SJCRH30 (cell line): Measurements from ENCODE around the gene BCAP29. TPM values are rescaled to one million over a fixed set of nuclear protein-coding genes. Genes with fewer than 3 reads are reported as not detected.
"Not testable (repeated sequence)": the region's sequence is repeated elsewhere in the genome, so short reads cannot be mapped to it uniquely, and the experiment has no call there.

ENCODE experiments used
- DNase-seq, 2 experiments: peaks; one replicate each; pipeline ENCODE4 v3.0.0-alpha.2; 2015 to 2020
- H3K27ac ChIP-seq: fragments of 250-450 bp; sonication (Bioruptor Pico); 2 replicates; pipeline ENCODE4 v1.5.1; 2020; ENCODE audit warnings: mild to moderate bottlenecking, moderate library complexity
- H3K27me3 ChIP-seq: fragments of 250-450 bp; sonication (Bioruptor Pico); 2 replicates; pipeline ENCODE4 v1.5.1; 2020; ENCODE audit warnings: mild to moderate bottlenecking, moderate library complexity
- H3K36me3 ChIP-seq: fragments of 250-450 bp; sonication (Bioruptor Pico); 2 replicates; pipeline ENCODE4 v1.5.1; 2020; ENCODE audit warnings: mild to moderate bottlenecking, moderate library complexity
- H3K4me1 ChIP-seq: fragments of 250-450 bp; sonication (Bioruptor Pico); 2 replicates; pipeline ENCODE4 v1.5.1; 2020; ENCODE audit warnings: mild to moderate bottlenecking, moderate library complexity
- H3K4me3 ChIP-seq: fragments of 250-450 bp; sonication (Bioruptor Pico); 2 replicates; pipeline ENCODE4 v1.5.1; 2020; ENCODE audit warnings: mild to moderate bottlenecking, moderate library complexity
- H3K9me3 ChIP-seq: fragments of 250-450 bp; sonication (Bioruptor Pico); replicated peaks from 2 replicates; pipeline ENCODE4 v1.5.1; 2020; ENCODE audit warnings: mild to moderate bottlenecking, moderate library complexity
- total RNA-seq: library from RNA; depleted of rRNA; stranded (reverse); fragments of >200 nt; shearing (Covaris generic); gene quantifications from 2 replicates; pipeline ENCODE4 v1.2.3, GENCODE V29; 2014

The BCAP29 gene
- total RNA-seq, 1 experiment from 2014 or later = 66.8 TPM

GRCh38 chr7:107622894-107623293 is 42.8 kb downstream of the BCAP29 start:
- no peak for DNase-seq
- Histone ChIP-seq H3K4me1 (no peaks in the 10 kb centered on the region), H3K27me3 (no peaks in the 10 kb centered on the region), H3K9me3 (no peaks in the 10 kb centered on the region; the same call in 1 of the 2 replicates), H3K4me3 (no peak overlapping the region), H3K27ac (no peak overlapping the region), H3K36me3 (peaks cover 7% of the 10 kb centered on the region; the same call in 1 of the 2 replicates)

GRCh38 chr7:107627002-107627401 is 47.0 kb downstream of the BCAP29 start:
- Histone ChIP-seq H3K27ac (no peak overlapping the region), H3K4me3 (no peak overlapping the region), H3K4me1 (no peaks in the 10 kb centered on the region), H3K9me3 (no peaks in the 10 kb centered on the region; the same call in 1 of the 2 replicates), H3K27me3 (no peaks in the 10 kb centered on the region), H3K36me3 (no peaks in the 10 kb centered on the region)
- no peak for DNase-seq

GRCh38 chr7:107628461-107629064 is 48.5 kb downstream of the BCAP29 start:
- H3K27ac ChIP-seq = no peak overlapping the region
- no peak overlapping the region for H3K4me3 ChIP-seq
- no peaks in the 10 kb centered on the region for H3K4me1 ChIP-seq
- DNase-seq = no peak
- no peaks in the 10 kb centered on the region; the same call in 1 of the 2 replicates for H3K9me3 ChIP-seq
- no peaks in the 10 kb centered on the region for H3K36me3 ChIP-seq
- H3K27me3 ChIP-seq = no peaks in the 10 kb centered on the region

GRCh38 chr7:107630342-107630741 is 50.3 kb downstream of the BCAP29 start:
- no peak overlapping the region for H3K4me3 ChIP-seq
- no peaks in the 10 kb centered on the region; the same call in 1 of the 2 replicates for H3K9me3 ChIP-seq
- no peaks in the 10 kb centered on the region for H3K36me3 ChIP-seq
- H3K27ac ChIP-seq = no peak overlapping the region
- no peaks in the 10 kb centered on the region for H3K4me1 ChIP-seq
- DNase-seq = no peak
- H3K27me3 ChIP-seq = no peaks in the 10 kb centered on the region

GRCh38 chr7:107631588-107632491 is 51.8 kb downstream of the BCAP29 start:
- H3K27me3 ChIP-seq = no peaks in the 10 kb centered on the region
- no peaks in the 10 kb centered on the region for H3K36me3 ChIP-seq
- H3K4me3 ChIP-seq = no peak overlapping the region
- H3K9me3 ChIP-seq = no peaks in the 10 kb centered on the region; the same call in 1 of the 2 replicates
- H3K4me1 ChIP-seq = no peaks in the 10 kb centered on the region
- H3K27ac ChIP-seq = no peak overlapping the region
- DNase-seq = no peak

GRCh38 chr7:107632492-107632865 is 52.4 kb downstream of the BCAP29 start:
- Histone ChIP-seq H3K27me3 (no peaks in the 10 kb centered on the region), H3K9me3 (no peaks in the 10 kb centered on the region; the same call in 1 of the 2 replicates), H3K27ac (no peak overlapping the region), H3K4me1 (no peaks in the 10 kb centered on the region), H3K36me3 (no peaks in the 10 kb centered on the region), H3K4me3 (no peak overlapping the region)
- no peak for DNase-seq

- H3K36me3 ChIP-seq = no peaks in the 10 kb centered on the region
- DNase-seq = no peak
- no peak overlapping the region for H3K27ac ChIP-seq
- no peak overlapping the region for H3K4me3 ChIP-seq
- H3K27me3 ChIP-seq = no peaks in the 10 kb centered on the region
- H3K9me3 ChIP-seq = no peaks in the 10 kb centered on the region; the same call in none of the 2 replicates
- no peaks in the 10 kb centered on the region for H3K4me1 ChIP-seq
These were observed 58.5 kb downstream of the BCAP29 start for GRCh38 chr7:107638594-107638993.

GRCh38 chr7:107639070-107639469 is 59.0 kb downstream of the BCAP29 start:
- not testable (repeated sequence) for H3K27ac ChIP-seq

GRCh38 chr7:107641676-107642075 is 61.6 kb downstream of the BCAP29 start:
- Histone ChIP-seq H3K4me1 (no peaks in the 10 kb centered on the region), H3K27ac (no peak overlapping the region), H3K27me3 (no peaks in the 10 kb centered on the region), H3K9me3 (no peaks in the 10 kb centered on the region; the same call in none of the 2 replicates), H3K36me3 (no peaks in the 10 kb centered on the region), H3K4me3 (no peak overlapping the region)
- no peak for DNase-seq

More at GRCh38 chr7:107639070-107639469, 59.0 kb downstream of the BCAP29 start:
- not testable (repeated sequence) for H3K9me3 ChIP-seq, H3K27me3 ChIP-seq, H3K4me1 ChIP-seq, H3K4me3 ChIP-seq, H3K36me3 ChIP-seq, DNase-seq

GRCh38 chr7:107642501-107642900 is 62.5 kb downstream of the BCAP29 start:
- no peak overlapping the region for H3K27ac ChIP-seq

GRCh38 chr7:107643407-107643806 is 63.4 kb downstream of the BCAP29 start:
- Histone ChIP-seq H3K27me3 (no peaks in the 10 kb centered on the region), H3K4me3 (no peak overlapping the region), H3K27ac (no peak overlapping the region), H3K36me3 (no peaks in the 10 kb centered on the region), H3K4me1 (no peaks in the 10 kb centered on the region), H3K9me3 (peaks cover 4% of the 10 kb centered on the region)
- peak in 1 of 2 experiments; percentile 17 for DNase-seq

More at GRCh38 chr7:107642501-107642900, 62.5 kb downstream of the BCAP29 start:
- no peak for DNase-seq
- no peaks in the 10 kb centered on the region for H3K27me3 ChIP-seq
- no peaks in the 10 kb centered on the region for H3K4me1 ChIP-seq
- no peaks in the 10 kb centered on the region; the same call in none of the 2 replicates for H3K9me3 ChIP-seq
- no peak overlapping the region for H3K4me3 ChIP-seq
- no peaks in the 10 kb centered on the region for H3K36me3 ChIP-seq

DNA sequence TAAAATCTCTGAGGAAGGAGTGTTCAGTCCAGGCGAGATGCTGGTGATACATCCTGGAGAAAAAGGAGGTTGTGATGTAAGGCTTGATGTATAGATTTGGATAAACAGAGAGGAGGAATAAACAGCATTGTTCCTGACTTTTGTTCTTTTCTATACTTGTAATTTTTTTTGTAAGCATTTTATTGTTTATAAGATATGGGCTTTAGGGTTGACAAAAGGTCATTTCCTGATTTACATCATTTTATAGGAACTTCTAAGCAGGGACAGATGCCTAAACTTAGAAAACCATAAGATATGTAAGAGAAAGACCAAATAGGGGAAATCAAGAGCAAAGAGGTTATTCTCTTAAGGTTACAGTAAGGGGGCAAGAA is 63.9 kb downstream of the BCAP29 start:
- no peak overlapping the region for H3K27ac ChIP-seq
- H3K9me3 ChIP-seq = peaks cover 4% of the 10 kb centered on the region
- H3K4me3 ChIP-seq = no peak overlapping the region
- H3K27me3 ChIP-seq = no peaks in the 10 kb centered on the region
- H3K36me3 ChIP-seq = no peaks in the 10 kb centered on the region
- H3K4me1 ChIP-seq = no peaks in the 10 kb centered on the region
- DNase-seq = no peak

DNA sequence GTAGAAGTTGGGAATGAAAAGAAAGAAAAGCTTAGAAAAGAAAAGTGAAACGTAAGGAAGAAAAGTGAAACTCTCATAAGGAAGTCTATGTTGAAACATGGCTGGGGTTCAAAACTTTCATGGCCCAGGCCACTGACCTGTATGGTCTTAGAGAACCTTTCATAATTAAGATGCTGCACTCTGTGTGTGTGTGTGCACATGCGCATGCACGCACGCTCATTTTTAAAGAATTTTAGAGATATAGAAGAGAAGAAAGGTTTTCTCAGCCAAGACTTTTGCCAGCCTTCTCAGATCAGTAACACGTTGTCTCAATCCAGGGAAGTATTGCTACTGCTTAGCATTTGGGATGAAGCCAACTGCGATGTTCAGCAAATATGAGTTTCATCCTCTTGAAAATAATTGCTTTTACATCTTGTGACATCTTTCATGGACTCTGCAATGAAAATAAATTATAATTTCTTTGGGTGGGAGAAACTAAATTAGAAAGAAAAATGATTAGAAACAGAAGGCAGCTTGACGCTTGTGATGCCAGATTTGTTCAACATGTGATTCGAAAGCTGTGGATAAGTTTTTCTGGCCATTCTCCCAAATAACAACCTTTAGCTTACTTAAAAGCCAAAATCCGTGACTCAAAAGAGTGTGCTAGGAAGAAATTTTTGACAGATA is 64.4 kb downstream of the BCAP29 start:
- no peaks in the 10 kb centered on the region for H3K36me3 ChIP-seq

GRCh38 chr7:107652642-107653041 is 72.6 kb downstream of the BCAP29 start:
- H3K27ac ChIP-seq = no peak overlapping the region
- no peak overlapping the region for H3K4me3 ChIP-seq
- no peaks in the 10 kb centered on the region for H3K36me3 ChIP-seq
- H3K4me1 ChIP-seq = no peaks in the 10 kb centered on the region
- H3K27me3 ChIP-seq = no peaks in the 10 kb centered on the region
- no peak for DNase-seq
- 0 out of 2 replicates have a peak, but pooled peaks cover 3% of the 10 kb centered on the region for H3K9me3 ChIP-seq

More for the DNA sequence above, 64.4 kb downstream of the BCAP29 start:
- no peak overlapping the region for H3K4me3 ChIP-seq
- no peak for DNase-seq
- H3K27me3 ChIP-seq = no peaks in the 10 kb centered on the region
- H3K27ac ChIP-seq = no peak overlapping the region
- H3K4me1 ChIP-seq = no peaks in the 10 kb centered on the region
- H3K9me3 ChIP-seq = peaks cover 4% of the 10 kb centered on the region

DNA sequence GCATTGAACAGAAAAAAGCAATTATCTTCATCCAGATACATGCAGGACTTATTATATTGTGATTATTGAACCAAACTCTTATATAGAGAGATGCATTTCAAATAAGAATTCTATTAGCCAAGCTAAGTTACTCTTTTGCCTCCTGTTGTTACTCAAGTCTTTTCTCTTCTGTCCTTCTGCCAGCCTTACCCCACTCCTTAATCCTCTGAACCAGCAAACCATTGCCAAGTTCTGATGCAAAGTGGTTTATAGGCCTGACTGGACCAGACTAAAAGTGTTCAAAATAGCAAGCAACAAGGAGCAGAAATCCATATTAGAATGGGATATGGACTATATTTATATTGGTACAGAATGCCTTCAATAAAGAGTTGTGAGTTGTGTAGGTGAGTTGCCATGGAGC is 78.4 kb downstream of the BCAP29 start:
- no peaks in the 10 kb centered on the region for H3K36me3 ChIP-seq
- no peaks in the 10 kb centered on the region for H3K9me3 ChIP-seq
- no peak for DNase-seq
- no peaks in the 10 kb centered on the region for H3K27me3 ChIP-seq
- no peak overlapping the region for H3K27ac ChIP-seq
- no peak overlapping the region for H3K4me3 ChIP-seq
- H3K4me1 ChIP-seq = no peaks in the 10 kb centered on the region
